Hepatocyte (in vitro differentiated cells): ENCODE results near the gene LOX. TPM values are rescaled to one million over a fixed set of nuclear protein-coding genes. Genes with fewer than 3 reads are reported as not detected.

Experiments
- DNase-seq: peaks from one replicate; pipeline ENCODE4 v3.0.0-alpha.2; 2016; ENCODE audit warnings: low spot score
- H2AFZ ChIP-seq: fragments of 200-600 bp; sonication (generic); 2 replicates; pipeline ENCODE4 v1.6.0; 2016; ENCODE audit warnings: antibody characterized with exemption, mild to moderate bottlenecking
- H3K27ac ChIP-seq: fragments of 200-600 bp; sonication (generic); 2 replicates; pipeline ENCODE4 v1.5.1; 2016; ENCODE audit warnings: mild to moderate bottlenecking
- H3K27me3 ChIP-seq: fragments of 200-600 bp; sonication (generic); 2 replicates; pipeline ENCODE4 v1.6.1; 2016
- H3K36me3 ChIP-seq: fragments of 200-600 bp; sonication (generic); replicated peaks from 2 replicates; pipeline ENCODE4 v1.5.1; 2016; ENCODE audit warnings: low read depth; ENCODE audit not compliant: insufficient read depth
- H3K4me1 ChIP-seq: fragments of 200-600 bp; sonication (generic); 2 replicates; pipeline ENCODE4 v1.5.1; 2016; ENCODE audit warnings: mild to moderate bottlenecking, moderate library complexity; ENCODE audit not compliant: insufficient read depth
- H3K4me2 ChIP-seq: fragments of 200-600 bp; sonication (generic); 2 replicates; pipeline ENCODE4 v1.6.0; 2016
- H3K4me3 ChIP-seq: fragments of 200-600 bp; sonication (generic); 2 replicates; pipeline ENCODE4 v1.5.1; 2016; ENCODE audit warnings: mild to moderate bottlenecking
- H3K79me2 ChIP-seq: fragments of 200-600 bp; sonication (generic); 2 replicates; pipeline ENCODE4 v1.6.0; 2017; ENCODE audit warnings: mild to moderate bottlenecking
- H3K9me2 ChIP-seq: fragments of 200-600 bp; sonication (generic); replicated peaks from 2 replicates; pipeline ENCODE4 v1.6.0; 2017; ENCODE audit warnings: mild to moderate bottlenecking; ENCODE audit not compliant: insufficient read depth
- H3K9me3 ChIP-seq: fragments of 200-600 bp; sonication (generic); 2 replicates; pipeline ENCODE4 v1.5.1; 2016; ENCODE audit warnings: low read depth, mild to moderate bottlenecking
- H4K20me1 ChIP-seq: fragments of 200-600 bp; sonication (generic); 2 replicates; pipeline ENCODE4 v1.6.0; 2016; ENCODE audit warnings: mild to moderate bottlenecking; ENCODE audit not compliant: insufficient read depth, poor library complexity, severe bottlenecking
- EZH2 ChIP-seq: fragments of 200-600 bp; sonication (generic); IDR thresholded peaks from 2 replicates; pipeline ENCODE4 v1.6.1; 2016; ENCODE audit warnings: antibody characterized with exemption, mild to moderate bottlenecking, borderline replicate concordance
- EZH2phosphoT487 ChIP-seq: fragments of 200-600 bp; sonication (generic); IDR thresholded peaks from one replicate; pipeline ENCODE4 v1.6.1; 2018; ENCODE audit warnings: antibody characterized with exemption, mild to moderate bottlenecking, low read depth, moderate library complexity; ENCODE audit not compliant: unreplicated experiment, severe bottlenecking
- WGBS: methylation state at CpG from one replicate; pipeline ENCODE4 v1.1.6; 2016; ENCODE audit warnings: low lambda C conversion rate; ENCODE audit errors: missing lambda C conversion rate; 5-methylcytosine and 5-hydroxymethylcytosine counted together
- polyA plus RNA-seq: library from polyadenylated mRNA; unstranded; fragments of >200 nt; fragmentation: Nextera tagmentation; extraction: Ambion mirVana; gene quantifications from 2 replicates; pipeline ENCODE4 v1.2.1, GENCODE V29; 2016
- total RNA-seq: library from RNA; depleted of rRNA; stranded (reverse); fragments of >200 nt; gene quantifications from 2 replicates; pipeline ENCODE4 v1.2.3, GENCODE V29; 2014
- TF ChIP-seq, protein P1 (sequence below): fragments of 200-600 bp; sonication (generic); IDR thresholded peaks from 2 replicates; pipeline ENCODE4 v1.5.1; 2016; ENCODE audit warnings: antibody characterized with exemption, mild to moderate bottlenecking; ENCODE audit not compliant: poor library complexity

LOX gene
- total and polyA plus RNA-seq, 2 experiments from 2014 or later = 120 to 216 TPM

DNA sequence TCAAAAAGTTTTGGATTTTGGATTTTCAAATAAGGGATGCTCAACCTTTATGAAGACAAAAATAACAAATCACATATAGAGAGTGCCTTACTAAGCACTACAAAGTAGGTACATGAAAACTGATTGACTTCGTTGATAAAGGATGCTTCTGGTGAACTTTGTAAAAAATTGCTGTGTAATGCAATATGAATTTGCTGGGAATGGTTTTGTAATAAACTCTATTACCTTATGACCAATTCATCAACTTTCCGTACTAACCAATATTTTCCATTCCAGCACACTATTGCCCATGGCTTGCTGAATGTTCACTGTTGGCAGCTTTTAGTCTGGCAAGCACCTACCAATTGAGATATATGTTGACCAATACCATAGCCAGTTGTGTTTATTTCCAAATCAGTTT is 27.9 kb upstream of the LOX start:
- Histone ChIP-seq H3K4me2 (no peak overlapping the region), H3K79me2 (no peaks in the 10 kb centered on the region), H3K4me3 (no peak overlapping the region), H3K27ac (no peak overlapping the region), H2AFZ (no peak overlapping the region), H3K9me2 (no peaks in the 10 kb centered on the region), H4K20me1 (no peaks in the 10 kb centered on the region), H3K4me1 (no peaks in the 10 kb centered on the region), H3K9me3 (no peaks in the 10 kb centered on the region), H3K36me3 (no peaks in the 10 kb centered on the region), H3K27me3 (peaks cover 12% of the 10 kb centered on the region)
- WGBS = 89% methylated on average over 2 of the region's 2 CpGs
- TF ChIP-seq EZH2phosphoT487 (no peak), EZH2 (no peak)
- TF ChIP-seq, protein P1, sequence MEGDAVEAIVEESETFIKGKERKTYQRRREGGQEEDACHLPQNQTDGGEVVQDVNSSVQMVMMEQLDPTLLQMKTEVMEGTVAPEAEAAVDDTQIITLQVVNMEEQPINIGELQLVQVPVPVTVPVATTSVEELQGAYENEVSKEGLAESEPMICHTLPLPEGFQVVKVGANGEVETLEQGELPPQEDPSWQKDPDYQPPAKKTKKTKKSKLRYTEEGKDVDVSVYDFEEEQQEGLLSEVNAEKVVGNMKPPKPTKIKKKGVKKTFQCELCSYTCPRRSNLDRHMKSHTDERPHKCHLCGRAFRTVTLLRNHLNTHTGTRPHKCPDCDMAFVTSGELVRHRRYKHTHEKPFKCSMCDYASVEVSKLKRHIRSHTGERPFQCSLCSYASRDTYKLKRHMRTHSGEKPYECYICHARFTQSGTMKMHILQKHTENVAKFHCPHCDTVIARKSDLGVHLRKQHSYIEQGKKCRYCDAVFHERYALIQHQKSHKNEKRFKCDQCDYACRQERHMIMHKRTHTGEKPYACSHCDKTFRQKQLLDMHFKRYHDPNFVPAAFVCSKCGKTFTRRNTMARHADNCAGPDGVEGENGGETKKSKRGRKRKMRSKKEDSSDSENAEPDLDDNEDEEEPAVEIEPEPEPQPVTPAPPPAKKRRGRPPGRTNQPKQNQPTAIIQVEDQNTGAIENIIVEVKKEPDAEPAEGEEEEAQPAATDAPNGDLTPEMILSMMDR = no peak
- no peak for DNase-seq

DNA sequence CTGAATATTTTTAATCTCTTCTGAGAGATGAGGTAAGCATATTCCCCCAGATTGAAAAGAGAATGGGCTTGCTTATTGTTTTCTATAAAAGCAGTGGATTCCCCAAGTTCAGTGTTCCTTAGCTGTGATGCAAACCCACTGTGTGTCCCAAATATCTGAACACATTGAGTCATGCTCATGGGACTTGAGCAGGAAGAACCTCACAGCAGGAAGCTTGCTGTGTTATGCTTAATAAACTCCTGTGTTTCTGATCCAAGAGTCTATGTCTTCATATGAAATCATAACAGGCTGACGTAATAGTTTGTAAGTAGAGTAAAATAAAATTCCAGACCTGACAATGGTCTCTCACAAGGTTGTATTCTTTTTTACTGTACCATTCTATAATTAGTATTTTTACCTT is 24.8 kb upstream of the LOX start:
- Histone ChIP-seq H3K27me3 (peaks cover 7% of the 10 kb centered on the region), H3K4me2 (no peak overlapping the region), H3K4me1 (no peaks in the 10 kb centered on the region), H3K9me2 (no peaks in the 10 kb centered on the region), H4K20me1 (no peaks in the 10 kb centered on the region), H3K79me2 (no peaks in the 10 kb centered on the region), H3K36me3 (no peaks in the 10 kb centered on the region), H2AFZ (no peak overlapping the region), H3K27ac (no peak overlapping the region), H3K4me3 (no peak overlapping the region), H3K9me3 (no peaks in the 10 kb centered on the region)
- no peak for DNase-seq
- TF ChIP-seq EZH2phosphoT487 (no peak), EZH2 (no peak)
- TF ChIP-seq, protein P1 = no peak
- WGBS = 95% methylated on average over 1 of the region's 1 CpG

DNA sequence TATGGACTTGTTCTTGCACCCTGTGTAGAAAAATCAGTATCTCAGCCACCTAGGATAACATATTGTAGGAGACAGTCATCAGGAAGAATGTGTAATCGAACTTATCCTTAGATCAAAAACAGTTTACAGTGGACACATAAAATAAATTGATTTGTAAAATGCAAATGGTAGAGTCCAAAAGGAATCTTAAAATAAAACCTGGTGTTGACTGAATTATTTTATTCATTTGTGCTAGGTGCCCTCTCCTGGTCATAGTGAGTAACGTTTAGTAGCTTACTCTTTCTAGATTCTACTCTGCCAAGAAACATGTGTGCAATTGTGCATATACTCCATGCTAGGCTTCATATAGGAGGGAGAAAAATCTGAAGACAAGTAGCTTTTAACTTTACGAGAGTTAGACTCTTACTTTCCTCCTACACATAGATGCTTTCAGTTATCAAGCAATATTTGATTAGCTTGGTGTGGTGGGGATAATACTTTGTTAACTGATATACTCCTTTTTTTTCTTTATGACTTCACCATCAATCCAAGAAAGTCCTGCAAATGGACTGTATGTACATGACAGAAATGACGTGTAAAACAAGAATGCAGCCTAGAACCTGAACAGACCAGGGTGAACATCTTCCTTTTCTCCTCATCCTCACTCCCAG is 23.7 kb upstream of the LOX start:
- no peaks in the 10 kb centered on the region for H3K9me2 ChIP-seq
- H3K79me2 ChIP-seq = no peaks in the 10 kb centered on the region
- H3K27ac ChIP-seq = no peak overlapping the region
- WGBS = 29% methylated on average over 4 of the region's 4 CpGs
- no peaks in the 10 kb centered on the region for H4K20me1 ChIP-seq
- DNase-seq = peak; percentile 67
- no peaks in the 10 kb centered on the region for H3K9me3 ChIP-seq
- TF ChIP-seq EZH2phosphoT487 (no peak), EZH2 (no peak)
- TF ChIP-seq, protein P1 = peak; percentile 69
- no peaks in the 10 kb centered on the region for H3K4me1 ChIP-seq
- no peak overlapping the region for H3K4me2 ChIP-seq
- H3K27me3 ChIP-seq = peaks cover 3% of the 10 kb centered on the region
- no peaks in the 10 kb centered on the region for H3K36me3 ChIP-seq
- H2AFZ ChIP-seq = no peak overlapping the region
- H3K4me3 ChIP-seq = no peak overlapping the region
